Measurements from ENCODE around the gene RNF166.

RNF166 gene

GRCh38 chr16:88653101-88653500, 53.1 kb downstream of the RNF166 start:
- TF ChIP-seq, protein P1, sequence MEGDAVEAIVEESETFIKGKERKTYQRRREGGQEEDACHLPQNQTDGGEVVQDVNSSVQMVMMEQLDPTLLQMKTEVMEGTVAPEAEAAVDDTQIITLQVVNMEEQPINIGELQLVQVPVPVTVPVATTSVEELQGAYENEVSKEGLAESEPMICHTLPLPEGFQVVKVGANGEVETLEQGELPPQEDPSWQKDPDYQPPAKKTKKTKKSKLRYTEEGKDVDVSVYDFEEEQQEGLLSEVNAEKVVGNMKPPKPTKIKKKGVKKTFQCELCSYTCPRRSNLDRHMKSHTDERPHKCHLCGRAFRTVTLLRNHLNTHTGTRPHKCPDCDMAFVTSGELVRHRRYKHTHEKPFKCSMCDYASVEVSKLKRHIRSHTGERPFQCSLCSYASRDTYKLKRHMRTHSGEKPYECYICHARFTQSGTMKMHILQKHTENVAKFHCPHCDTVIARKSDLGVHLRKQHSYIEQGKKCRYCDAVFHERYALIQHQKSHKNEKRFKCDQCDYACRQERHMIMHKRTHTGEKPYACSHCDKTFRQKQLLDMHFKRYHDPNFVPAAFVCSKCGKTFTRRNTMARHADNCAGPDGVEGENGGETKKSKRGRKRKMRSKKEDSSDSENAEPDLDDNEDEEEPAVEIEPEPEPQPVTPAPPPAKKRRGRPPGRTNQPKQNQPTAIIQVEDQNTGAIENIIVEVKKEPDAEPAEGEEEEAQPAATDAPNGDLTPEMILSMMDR (IDR thresholded peaks at IDR 0.05; ENCODE audit: insufficient read depth, missing control alignments) = no peak
- DNase-seq (ENCODE audit: insufficient read length, low spot score) (no peak), FAIRE-seq (no peak)

DNA sequence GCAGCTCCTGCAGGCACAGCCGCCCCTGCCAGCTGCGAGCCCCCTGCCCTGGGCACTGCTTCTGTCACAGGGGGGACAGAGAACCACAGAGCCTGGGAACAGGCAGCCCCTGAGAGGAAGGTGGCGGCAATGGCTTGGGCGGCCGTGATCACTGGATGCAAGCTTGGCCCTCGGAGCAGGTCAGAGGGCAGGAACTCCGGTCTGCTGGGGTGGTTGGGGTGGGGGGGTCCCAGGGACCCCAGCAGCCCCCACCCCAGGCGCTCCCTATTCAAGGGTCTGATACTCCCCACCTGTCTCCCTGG, 53.5 kb downstream of the RNF166 start:
- TF ChIP-seq, protein P1 (IDR thresholded peaks at IDR 0.05; ENCODE audit: insufficient read depth, missing control alignments) = no peak
- no peak for DNase-seq (ENCODE audit: insufficient read length, low spot score)
- FAIRE-seq = no peak

GRCh38 chr16:88651989-88652761, 54.0 kb downstream of the RNF166 start:
- FAIRE-seq (no peak), DNase-seq (ENCODE audit: insufficient read length, low spot score) (no peak)
- TF ChIP-seq, protein P1 (IDR thresholded peaks at IDR 0.05; ENCODE audit: insufficient read depth, missing control alignments) = no peak

GRCh38 chr16:88651276-88651988, 54.8 kb downstream of the RNF166 start:
- no peak for FAIRE-seq
- TF ChIP-seq, protein P1 (IDR thresholded peaks at IDR 0.05; ENCODE audit: insufficient read depth, missing control alignments) = no peak

DNA sequence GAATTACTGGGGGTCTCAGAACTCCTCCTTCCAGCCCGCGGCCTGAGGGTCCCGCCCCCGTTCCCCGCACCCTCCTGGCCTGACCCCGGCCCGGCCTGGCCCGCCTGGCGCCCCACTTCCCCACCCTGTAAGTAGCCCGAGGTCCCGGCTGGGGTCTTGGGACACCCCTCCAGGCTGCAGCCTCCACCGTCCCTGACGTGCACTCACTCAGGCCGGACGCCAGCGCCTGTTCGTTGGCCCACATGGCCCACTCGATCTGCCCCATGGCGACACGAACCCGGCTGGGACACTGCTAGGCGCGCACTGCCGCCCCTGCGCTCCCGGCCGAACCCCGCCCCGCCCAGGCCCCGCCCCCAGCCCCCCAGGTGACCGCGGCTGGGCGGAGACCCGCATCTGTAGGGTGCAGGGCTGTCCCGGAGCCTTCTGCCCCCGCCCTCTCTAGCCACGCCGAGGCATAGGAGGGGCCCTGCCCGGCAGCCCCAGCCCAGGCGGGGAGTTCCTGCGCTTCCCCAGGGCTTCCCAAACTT, 55.4 kb downstream of the RNF166 start, which contains the start of gene CYBA:
Gene CYBA, minus strand, starts transcription at position 305 of the 527 bp plus-strand sequence. Its CDS starts 40 bp downstream, at position 265.
- no peak for FAIRE-seq
- no peak for DNase-seq (ENCODE audit: insufficient read length, low spot score)
- TF ChIP-seq, protein P1 (IDR thresholded peaks at IDR 0.05; ENCODE audit: insufficient read depth, missing control alignments) = no peak

More at GRCh38 chr16:88651276-88651988, 54.8 kb downstream of the RNF166 start:
- no peak for DNase-seq (ENCODE audit: insufficient read length, low spot score)

DNA sequence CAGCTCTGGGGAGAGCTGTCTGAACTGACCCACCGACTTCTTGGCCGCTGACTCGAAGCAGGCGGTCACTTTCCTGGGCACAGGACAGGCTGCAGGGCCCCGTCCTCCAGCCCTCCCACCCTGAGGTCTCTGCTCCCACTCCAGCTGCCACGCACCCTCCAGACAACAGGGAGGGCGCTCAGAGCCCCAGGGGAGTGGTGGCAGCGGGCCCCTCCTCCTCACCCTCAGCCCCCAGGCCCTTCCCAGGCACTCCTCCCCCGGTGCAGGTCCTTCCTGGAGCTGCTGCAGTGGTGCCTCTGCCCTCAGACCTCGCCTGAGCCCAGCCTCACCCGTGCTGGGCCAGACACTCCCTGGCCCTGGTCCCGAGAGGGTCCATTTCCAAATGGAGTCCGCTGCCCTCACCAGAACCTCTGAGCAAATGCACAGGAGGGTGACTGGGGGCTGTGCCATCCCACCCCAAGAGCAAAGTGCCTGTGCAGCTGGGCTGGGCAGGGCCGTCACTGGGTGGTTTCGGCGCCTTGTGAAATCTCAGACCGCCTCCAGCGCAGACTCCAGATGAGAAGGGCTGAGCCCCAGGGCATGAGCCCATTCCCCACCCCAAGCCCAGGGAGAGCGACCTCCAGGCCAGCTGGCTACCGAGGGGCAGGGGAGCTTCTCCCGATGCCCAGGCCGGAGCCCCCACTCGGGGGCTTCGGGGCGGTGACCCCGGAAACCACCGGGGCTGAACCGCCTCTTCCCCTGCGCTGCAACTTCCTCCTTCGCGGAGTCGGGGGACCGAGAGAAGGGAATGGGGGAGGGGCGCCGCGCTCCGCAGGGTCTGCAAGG, 56.1 kb downstream of the RNF166 start:
- FAIRE-seq = no peak
- no peak for DNase-seq (ENCODE audit: insufficient read length, low spot score)

More for the DNA sequence above, 56.1 kb downstream of the RNF166 start:
- TF ChIP-seq, protein P1 (IDR thresholded peaks at IDR 0.05; ENCODE audit: insufficient read depth, missing control alignments) = no peak
